ENCODE measurements around the gene IBSP.
A peak's percentile ranks its signal among the peaks of the same experiment; 100 is the strongest.

IBSP gene

DNA sequence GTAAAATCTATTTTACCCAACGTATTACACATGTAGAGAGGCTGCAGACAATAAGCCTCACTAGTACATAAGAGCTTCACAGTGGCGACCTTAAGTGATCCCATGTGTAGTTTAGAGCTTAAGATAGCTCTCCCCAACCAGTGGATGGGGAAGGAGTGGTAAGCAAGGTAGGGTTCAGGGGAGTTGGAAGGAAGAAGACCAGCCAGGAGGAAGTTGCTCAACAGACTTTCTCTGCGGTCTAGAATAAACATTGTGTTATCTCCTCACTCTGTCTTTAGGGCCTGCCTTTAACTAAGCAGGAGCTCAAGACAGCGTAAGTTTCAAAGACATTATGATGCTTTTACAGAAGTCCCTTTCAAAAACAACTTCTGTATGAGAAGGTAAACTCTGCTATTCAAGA is 50.3 kb downstream of the IBSP start:
- no peaks in the 10 kb centered on the region for H4K20me1 ChIP-seq
- no peak overlapping the region for H3K9ac ChIP-seq
- peaks cover 17% of the 10 kb centered on the region for H3K4me1 ChIP-seq
- no peaks in the 10 kb centered on the region for H3K36me3 ChIP-seq
- H3K27ac ChIP-seq = no peak overlapping the region
- TF ChIP-seq Cebpa-rat (IDR thresholded peaks at IDR 0.05) = peak; percentile 61; the same call in 1 of the 2 replicates
- H3K4me3 ChIP-seq = no peak overlapping the region
- H3K9me3 ChIP-seq = no peaks in the 10 kb centered on the region
- H3K27me3 ChIP-seq = no peaks in the 10 kb centered on the region
- peak overlapping the region; percentile 69 for H3K4me2 ChIP-seq

GRCh38 chr4:87851332-87851731 is 52.0 kb downstream of the IBSP start:
- peaks cover 17% of the 10 kb centered on the region for H3K4me1 ChIP-seq
- H4K20me1 ChIP-seq = no peaks in the 10 kb centered on the region
- H3K9ac ChIP-seq = no peak overlapping the region
- no peaks in the 10 kb centered on the region for H3K9me3 ChIP-seq
- no peak overlapping the region for H3K4me2 ChIP-seq
- H3K4me3 ChIP-seq = no peak overlapping the region
- no peaks in the 10 kb centered on the region for H3K27me3 ChIP-seq
- H3K36me3 ChIP-seq = no peaks in the 10 kb centered on the region
- no peak overlapping the region for H3K27ac ChIP-seq
- no peak for TF ChIP-seq Cebpa-rat (IDR thresholded peaks at IDR 0.05)

GRCh38 chr4:87851953-87852352 is 52.6 kb downstream of the IBSP start:
- Histone ChIP-seq H3K4me3 (no peak overlapping the region), H3K9me3 (no peaks in the 10 kb centered on the region), H4K20me1 (no peaks in the 10 kb centered on the region), H3K4me2 (no peak overlapping the region), H3K27ac (no peak overlapping the region), H3K4me1 (peaks cover 17% of the 10 kb centered on the region), H3K27me3 (no peaks in the 10 kb centered on the region), H3K36me3 (no peaks in the 10 kb centered on the region), H3K9ac (no peak overlapping the region)
- no peak for TF ChIP-seq Cebpa-rat (IDR thresholded peaks at IDR 0.05)

DNA sequence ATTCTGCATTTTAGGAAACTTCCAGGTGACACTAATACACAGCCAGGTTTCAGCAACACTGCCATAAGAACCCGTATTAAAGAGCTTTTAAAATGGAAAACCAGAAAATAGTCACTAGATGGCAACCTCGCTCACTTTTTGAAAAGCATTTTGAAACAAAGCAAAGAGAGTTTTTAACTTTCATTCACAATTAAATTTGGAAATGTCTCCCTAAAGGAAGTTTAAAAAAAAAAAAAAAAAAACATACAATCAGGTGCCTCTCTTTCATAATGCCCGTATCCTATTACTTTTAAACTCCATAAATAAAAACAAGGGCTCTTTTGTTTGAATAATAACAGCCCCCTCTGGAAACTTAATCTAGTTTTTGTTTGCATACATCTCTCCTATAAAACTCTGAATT is 53.8 kb downstream of the IBSP start:
- Histone ChIP-seq H3K36me3 (no peaks in the 10 kb centered on the region), H3K9me3 (no peaks in the 10 kb centered on the region), H3K4me2 (no peak overlapping the region), H3K4me3 (no peak overlapping the region), H3K27ac (no peak overlapping the region), H4K20me1 (no peaks in the 10 kb centered on the region), H3K27me3 (no peaks in the 10 kb centered on the region), H3K4me1 (peaks cover 17% of the 10 kb centered on the region), H3K9ac (no peak overlapping the region)
- TF ChIP-seq Cebpa-rat (IDR thresholded peaks at IDR 0.05) = no peak

- H3K4me1 ChIP-seq = peaks cover 13% of the 10 kb centered on the region
- no peak overlapping the region for H3K9ac ChIP-seq
- no peak overlapping the region for H3K27ac ChIP-seq
- H3K4me2 ChIP-seq = no peak overlapping the region
- no peaks in the 10 kb centered on the region for H3K9me3 ChIP-seq
- no peaks in the 10 kb centered on the region for H4K20me1 ChIP-seq
- no peaks in the 10 kb centered on the region for H3K36me3 ChIP-seq
- no peaks in the 10 kb centered on the region for H3K27me3 ChIP-seq
- no peak for TF ChIP-seq Cebpa-rat (IDR thresholded peaks at IDR 0.05)
- no peak overlapping the region for H3K4me3 ChIP-seq
Measured at GRCh38 chr4:87853891-87854290, 54.5 kb downstream of the IBSP start.

DNA sequence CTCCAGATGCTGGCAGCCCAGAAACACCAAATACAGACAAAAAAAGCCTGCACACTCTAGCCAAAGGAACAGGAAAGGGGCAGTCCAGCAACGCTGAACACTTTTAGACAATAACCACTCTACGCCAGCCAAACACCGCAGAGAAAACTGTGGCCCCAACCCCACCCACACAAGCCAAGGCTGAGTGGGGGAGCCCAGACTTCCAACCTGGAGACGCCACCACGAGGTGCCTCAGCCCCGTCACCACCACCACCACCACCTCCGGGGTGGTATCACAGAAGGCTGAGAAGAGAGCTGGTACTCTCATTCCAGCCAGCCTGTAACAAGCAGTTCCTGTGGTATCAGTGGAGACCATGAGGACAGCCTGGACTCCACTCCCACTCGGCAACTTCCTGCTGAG is 56.2 kb downstream of the IBSP start:
- Histone ChIP-seq H3K9me3 (no peaks in the 10 kb centered on the region), H3K4me3 (no peak overlapping the region), H3K27ac (no peak overlapping the region), H3K36me3 (no peaks in the 10 kb centered on the region), H3K27me3 (no peaks in the 10 kb centered on the region), H3K4me1 (no peaks in the 10 kb centered on the region), H4K20me1 (no peaks in the 10 kb centered on the region), H3K4me2 (no peak overlapping the region), H3K9ac (no peak overlapping the region)
- TF ChIP-seq Cebpa-rat (IDR thresholded peaks at IDR 0.05) = no peak

DNA sequence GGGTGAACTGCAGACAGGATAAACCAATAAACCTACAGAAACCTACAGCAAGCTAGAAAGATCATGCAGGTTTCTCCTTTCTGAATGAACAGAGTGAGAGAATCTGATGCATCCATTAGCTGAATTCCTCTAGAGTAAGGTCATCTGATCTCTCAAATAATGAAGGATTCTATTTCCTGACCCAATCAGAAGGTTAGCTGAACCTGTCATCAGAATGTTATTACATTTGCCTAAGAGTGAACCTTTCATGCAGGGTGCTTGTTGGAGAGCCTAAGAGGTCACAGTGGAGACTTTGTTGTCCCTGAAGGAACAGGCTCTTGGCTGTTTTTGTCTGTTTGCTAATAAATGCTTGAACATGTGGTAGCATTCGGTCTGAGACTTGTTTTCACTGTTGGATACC is 57.5 kb downstream of the IBSP start:
- Histone ChIP-seq H3K9me3 (no peaks in the 10 kb centered on the region), H3K27me3 (no peaks in the 10 kb centered on the region), H3K4me1 (no peaks in the 10 kb centered on the region), H3K4me2 (no peak overlapping the region), H3K27ac (no peak overlapping the region), H3K4me3 (no peak overlapping the region), H3K9ac (no peak overlapping the region), H4K20me1 (no peaks in the 10 kb centered on the region), H3K36me3 (no peaks in the 10 kb centered on the region)
- TF ChIP-seq Cebpa-rat (IDR thresholded peaks at IDR 0.05) = no peak

DNA sequence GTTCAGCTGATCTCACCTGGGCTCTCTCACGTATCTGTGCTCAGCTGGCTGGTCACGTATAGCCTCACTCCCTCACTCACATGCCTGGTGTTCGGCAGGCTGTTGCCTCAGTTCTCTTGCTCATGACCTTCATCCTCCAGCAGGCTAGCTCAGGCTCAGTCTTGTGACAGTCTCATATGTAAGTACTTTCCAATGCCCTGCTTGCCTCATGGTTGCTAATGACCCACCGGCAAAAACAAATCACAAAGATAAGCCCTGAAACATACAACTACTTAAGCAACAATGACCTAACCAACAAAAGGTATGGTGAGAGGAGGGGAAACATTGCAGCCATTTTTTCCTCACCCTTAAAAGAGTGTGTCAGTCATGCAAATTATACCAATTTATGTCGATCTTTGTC is 58.4 kb downstream of the IBSP start:
- H3K4me1 ChIP-seq = no peaks in the 10 kb centered on the region
- no peak overlapping the region for H3K4me2 ChIP-seq
- H3K27me3 ChIP-seq = no peaks in the 10 kb centered on the region
- no peaks in the 10 kb centered on the region for H3K9me3 ChIP-seq
- H4K20me1 ChIP-seq = no peaks in the 10 kb centered on the region
- no peak overlapping the region for H3K27ac ChIP-seq
- TF ChIP-seq Cebpa-rat (IDR thresholded peaks at IDR 0.05) = no peak
- H3K36me3 ChIP-seq = no peaks in the 10 kb centered on the region
- no peak overlapping the region for H3K9ac ChIP-seq
- H3K4me3 ChIP-seq = no peak overlapping the region

All from BLaER1 (cell line).